ENCODE data around the gene HLF. TPM values are rescaled to one million over a fixed set of nuclear protein-coding genes. Genes with fewer than 3 reads are reported as not detected.

Gene HLF
- total RNA-seq, 4 donors from 2014 or later: 8.5 to 17.5 (median 13.3) TPM

- no peak for DNase-seq
- intact Hi-C loops (cut with DNase I; ENCODE audit: low total_unique reads) (no loop called here), in situ Hi-C loops (cut with MboI; ENCODE audit: low pct_ligation_motif_present in 1 of 4, low pct_unique_long_range_greater_than_20kb in 1 of 4, low sequenced_read_pairs in 3 of 4) (loop anchor here in 1 of 4 donors (10.0 kb wide), 1 partner anchor 307 kb away; no protein-coding TSS in a partner anchor)
- H3K36me3 ChIP-seq: no peaks in the 10 kb centered on the region
- no peaks in the 10 kb centered on the region for H3K9me3 ChIP-seq
- no peak for TF ChIP-seq CTCF (IDR thresholded peaks at IDR 0.05)
- H3K4me3 ChIP-seq: no peak overlapping the region
- WGBS, 2 donors (ENCODE audit: low coverage in 1 of 2): 70 to 79% methylated on average over 5 to 6 of the region's 6 CpGs
- H3K27ac ChIP-seq: no peak overlapping the region
- no peaks in the 10 kb centered on the region for H3K27me3 ChIP-seq
- H3K4me1 ChIP-seq: peaks cover 0 to 11% (median 2%) of the 10 kb centered on the region in 4 donors
These were observed 37.0 kb downstream of the HLF start for GRCh38 chr17:55301521-55302406.

GRCh38 chr17:55302407-55302787 is 37.6 kb downstream of the HLF start:
- Histone ChIP-seq H3K4me3 (no peak overlapping the region), H3K27ac (no peak overlapping the region), H3K36me3 (no peaks in the 10 kb centered on the region), H3K9me3 (no peaks in the 10 kb centered on the region), H3K4me1 (peaks cover 0 to 11% (median 2%) of the 10 kb centered on the region in 4 donors), H3K27me3 (no peaks in the 10 kb centered on the region)
- in situ Hi-C loops (cut with MboI; ENCODE audit: low pct_ligation_motif_present in 1 of 4, low pct_unique_long_range_greater_than_20kb in 1 of 4, low sequenced_read_pairs in 3 of 4) (loop anchor here in 1 of 4 donors (10.0 kb wide), 1 partner anchor 308 kb away; no protein-coding TSS in a partner anchor), intact Hi-C loops (cut with DNase I; ENCODE audit: low total_unique reads) (no loop called here)
- 63 to 84% methylated on average over 4 to 6 of the region's 6 CpGs for WGBS, 2 donors (ENCODE audit: low coverage in 1 of 2)
- no peak for TF ChIP-seq EP300 (IDR thresholded peaks at IDR 0.05; ENCODE audit: low read depth)
- no peak for TF ChIP-seq POLR2A (IDR thresholded peaks at IDR 0.05)
- TF ChIP-seq CTCF (IDR thresholded peaks at IDR 0.05): no peak
- no peak for TF ChIP-seq POLR2AphosphoS5 (IDR thresholded peaks at IDR 0.05)
- no peak for DNase-seq

GRCh38 chr17:55303008-55303493 is 38.3 kb downstream of the HLF start:
- no peak for DNase-seq
- Histone ChIP-seq H3K4me1 (peaks cover 0 to 11% (median 2%) of the 10 kb centered on the region in 4 donors), H3K27me3 (no peaks in the 10 kb centered on the region), H3K4me3 (no peak overlapping the region), H3K9me3 (no peaks in the 10 kb centered on the region), H3K36me3 (no peaks in the 10 kb centered on the region), H3K27ac (no peak overlapping the region)
- 93 to 100% methylated on average over 2 to 3 of the region's 3 CpGs for WGBS, 2 donors (ENCODE audit: low coverage in 1 of 2)
- TF ChIP-seq EP300 (IDR thresholded peaks at IDR 0.05; ENCODE audit: low read depth) (no peak), POLR2A (IDR thresholded peaks at IDR 0.05) (no peak), POLR2AphosphoS5 (IDR thresholded peaks at IDR 0.05) (no peak), CTCF (IDR thresholded peaks at IDR 0.05) (no peak)
- in situ Hi-C loops (cut with MboI; ENCODE audit: low pct_ligation_motif_present in 1 of 4, low pct_unique_long_range_greater_than_20kb in 1 of 4, low sequenced_read_pairs in 3 of 4) (loop anchor here in 1 of 4 donors (10.0 kb wide), 1 partner anchor 308 kb away; no protein-coding TSS in a partner anchor), intact Hi-C loops (cut with DNase I; ENCODE audit: low total_unique reads) (no loop called here)

GRCh38 chr17:55303701-55304145 is 39.0 kb downstream of the HLF start:
- peaks cover 0 to 11% (median 2%) of the 10 kb centered on the region in 4 donors for H3K4me1 ChIP-seq
- intact Hi-C loops (cut with DNase I; ENCODE audit: low total_unique reads): no loop called here

More at GRCh38 chr17:55303701-55304145, 39.0 kb downstream of the HLF start:
- in situ Hi-C loops (cut with MboI; ENCODE audit: low pct_ligation_motif_present in 1 of 4, low pct_unique_long_range_greater_than_20kb in 1 of 4, low sequenced_read_pairs in 3 of 4): loop anchor here in 1 of 4 donors (10.0 kb wide), 1 partner anchor 309 kb away; no protein-coding TSS in a partner anchor
- no peaks in the 10 kb centered on the region for H3K9me3 ChIP-seq
- no peak for DNase-seq
- WGBS, 2 donors (ENCODE audit: low coverage in 1 of 2): 86 to 91% methylated on average over 6 to 7 of the region's 7 CpGs
- H3K27ac ChIP-seq: no peak overlapping the region
- no peaks in the 10 kb centered on the region for H3K27me3 ChIP-seq
- H3K36me3 ChIP-seq: no peaks in the 10 kb centered on the region
- no peak overlapping the region for H3K4me3 ChIP-seq
- TF ChIP-seq CTCF (IDR thresholded peaks at IDR 0.05): no peak
- TF ChIP-seq EP300 (IDR thresholded peaks at IDR 0.05; ENCODE audit: low read depth): no peak
- TF ChIP-seq POLR2AphosphoS5 (IDR thresholded peaks at IDR 0.05): no peak
- no peak for TF ChIP-seq POLR2A (IDR thresholded peaks at IDR 0.05)
